ENCODE data around the gene LNX1.
"Not testable (repeated sequence)": the region's sequence is repeated elsewhere in the genome, so short reads cannot be mapped to it uniquely, and the experiment has no call there.

The LNX1 gene

GRCh38 chr4:53485658-53486040 is 105.6 kb downstream of the LNX1 start:
- Histone ChIP-seq H3K9me3 (no peaks in the 10 kb centered on the region), H3K4me3 (no peak overlapping the region), H3K36me3 (replicated peaks) (no peaks in the 10 kb centered on the region), H3K4me1 (no peaks in the 10 kb centered on the region; the same call in 1 of the 2 replicates), H3K27me3 (ENCODE audit: low read depth) (0 out of 2 replicates have a peak, but pooled peaks cover 2% of the 10 kb centered on the region)
- in situ Hi-C loops (cut with MboI; ENCODE audit: low sequenced_read_pairs): loop anchor here (25.0 kb wide), 1 partner anchor 752 kb away; the partner anchor contains the start of gene PDGFRA
- DNase-seq (ENCODE audit: low spot score in 2 of 2): no peak

GRCh38 chr4:53484911-53485657 is 106.2 kb downstream of the LNX1 start:
- DNase-seq (ENCODE audit: low spot score in 2 of 2): no peak
- H3K4me3 ChIP-seq: no peak overlapping the region
- no peaks in the 10 kb centered on the region for H3K9me3 ChIP-seq
- H3K4me1 ChIP-seq: no peaks in the 10 kb centered on the region
- in situ Hi-C loops (cut with MboI; ENCODE audit: low sequenced_read_pairs): loop anchor here (25.0 kb wide), 1 partner anchor 752 kb away; the partner anchor contains the start of gene PDGFRA
- no peaks in the 10 kb centered on the region for H3K36me3 ChIP-seq (replicated peaks)
- 0 out of 2 replicates have a peak, but pooled peaks cover 2% of the 10 kb centered on the region for H3K27me3 ChIP-seq (ENCODE audit: low read depth)

- Histone ChIP-seq H3K4me3 (no peak overlapping the region), H3K9me3 (no peaks in the 10 kb centered on the region), H3K4me1 (no peaks in the 10 kb centered on the region), H3K27me3 (ENCODE audit: low read depth) (0 out of 2 replicates have a peak, but pooled peaks cover 2% of the 10 kb centered on the region), H3K36me3 (replicated peaks) (no peaks in the 10 kb centered on the region)
- DNase-seq (ENCODE audit: low spot score in 2 of 2): no peak
- in situ Hi-C loops (cut with MboI; ENCODE audit: low sequenced_read_pairs): loop anchor here (25.0 kb wide), 1 partner anchor 754 kb away; the partner anchor contains the start of gene PDGFRA
Measured at GRCh38 chr4:53483250-53483649, 108.0 kb downstream of the LNX1 start.

GRCh38 chr4:53481586-53481985 is 109.7 kb downstream of the LNX1 start:
- H3K9me3 ChIP-seq: no peaks in the 10 kb centered on the region
- H3K4me1 ChIP-seq: no peaks in the 10 kb centered on the region
- in situ Hi-C loops (cut with MboI; ENCODE audit: low sequenced_read_pairs): loop anchor here (25.0 kb wide), 1 partner anchor 756 kb away; the partner anchor contains the start of gene PDGFRA
- no peak for DNase-seq (ENCODE audit: low spot score in 2 of 2)
- 0 out of 2 replicates have a peak, but pooled peaks cover under 1% of the 10 kb centered on the region for H3K27me3 ChIP-seq (ENCODE audit: low read depth)
- no peak overlapping the region for H3K4me3 ChIP-seq
- H3K36me3 ChIP-seq (replicated peaks): no peaks in the 10 kb centered on the region

GRCh38 chr4:53480909-53481308 is 110.4 kb downstream of the LNX1 start:
- in situ Hi-C loops (cut with MboI; ENCODE audit: low sequenced_read_pairs): loop anchor here (25.0 kb wide), 1 partner anchor 756 kb away; the partner anchor contains the start of gene PDGFRA

GRCh38 chr4:53479736-53480525 is 111.4 kb downstream of the LNX1 start:
- Histone ChIP-seq H3K36me3 (replicated peaks) (no peaks in the 10 kb centered on the region), H3K27me3 (ENCODE audit: low read depth) (no peaks in the 10 kb centered on the region), H3K4me1 (no peaks in the 10 kb centered on the region), H3K4me3 (no peak overlapping the region), H3K9me3 (no peaks in the 10 kb centered on the region)
- no peak for DNase-seq (ENCODE audit: low spot score in 2 of 2)
- in situ Hi-C loops (cut with MboI; ENCODE audit: low sequenced_read_pairs): loop anchor here (25.0 kb wide), 1 partner anchor 757 kb away; the partner anchor contains the start of gene PDGFRA

More at GRCh38 chr4:53480909-53481308, 110.4 kb downstream of the LNX1 start:
- H3K27me3 ChIP-seq (ENCODE audit: low read depth): no peaks in the 10 kb centered on the region
- H3K4me3 ChIP-seq: no peak overlapping the region
- H3K9me3 ChIP-seq: no peaks in the 10 kb centered on the region
- no peak for DNase-seq (ENCODE audit: low spot score in 2 of 2)
- no peaks in the 10 kb centered on the region for H3K36me3 ChIP-seq (replicated peaks)
- H3K4me1 ChIP-seq: no peaks in the 10 kb centered on the region

- Histone ChIP-seq H3K36me3 (replicated peaks) (no peaks in the 10 kb centered on the region), H3K27me3 (ENCODE audit: low read depth) (no peaks in the 10 kb centered on the region), H3K9me3 (no peaks in the 10 kb centered on the region), H3K4me1 (no peaks in the 10 kb centered on the region), H3K4me3 (no peak overlapping the region)
- no peak for DNase-seq (ENCODE audit: low spot score in 2 of 2)
- in situ Hi-C loops (cut with MboI; ENCODE audit: low sequenced_read_pairs): loop anchor here (25.0 kb wide), 1 partner anchor 758 kb away; the partner anchor contains the start of gene PDGFRA
Measured at GRCh38 chr4:53478671-53479456, 112.4 kb downstream of the LNX1 start.

- no peaks in the 10 kb centered on the region for H3K9me3 ChIP-seq
- no peak for DNase-seq (ENCODE audit: low spot score in 2 of 2)
- H3K4me3 ChIP-seq: no peak overlapping the region
- in situ Hi-C loops (cut with MboI; ENCODE audit: low sequenced_read_pairs): loop anchor here (25.0 kb wide), 1 partner anchor 760 kb away; the partner anchor contains the start of gene PDGFRA
- no peaks in the 10 kb centered on the region for H3K4me1 ChIP-seq
- no peaks in the 10 kb centered on the region for H3K36me3 ChIP-seq (replicated peaks)
- H3K27me3 ChIP-seq (ENCODE audit: low read depth): no peaks in the 10 kb centered on the region
Measured at GRCh38 chr4:53477636-53478035, 113.7 kb downstream of the LNX1 start.

- H3K9me3 ChIP-seq: no peaks in the 10 kb centered on the region
- DNase-seq (ENCODE audit: low spot score in 2 of 2): no peak
- H3K27me3 ChIP-seq (ENCODE audit: low read depth): no peaks in the 10 kb centered on the region
- no peaks in the 10 kb centered on the region for H3K36me3 ChIP-seq (replicated peaks)
- no peak overlapping the region for H3K4me3 ChIP-seq
- in situ Hi-C loops (cut with MboI; ENCODE audit: low sequenced_read_pairs): loop anchor here (25.0 kb wide), 1 partner anchor 760 kb away; the partner anchor contains the start of gene PDGFRA
- no peaks in the 10 kb centered on the region for H3K4me1 ChIP-seq
Measured at GRCh38 chr4:53477038-53477565, 114.2 kb downstream of the LNX1 start.

- no peak overlapping the region for H3K4me3 ChIP-seq
- no peak for DNase-seq (ENCODE audit: low spot score in 2 of 2)
- no peaks in the 10 kb centered on the region for H3K36me3 ChIP-seq (replicated peaks)
- in situ Hi-C loops (cut with MboI; ENCODE audit: low sequenced_read_pairs): loop anchor here (25.0 kb wide), 1 partner anchor 761 kb away; the partner anchor contains the start of gene PDGFRA
- H3K27me3 ChIP-seq (ENCODE audit: low read depth): no peaks in the 10 kb centered on the region
- H3K4me1 ChIP-seq: no peaks in the 10 kb centered on the region
- no peaks in the 10 kb centered on the region for H3K9me3 ChIP-seq
Measured at GRCh38 chr4:53476232-53477037, 114.9 kb downstream of the LNX1 start.

GRCh38 chr4:53466576-53466975 is 124.7 kb downstream of the LNX1 start:
- H3K9me3 ChIP-seq; H3K27me3 ChIP-seq (ENCODE audit: low read depth); DNase-seq (ENCODE audit: low spot score in 2 of 2); H3K36me3 ChIP-seq (replicated peaks); in situ Hi-C loops (cut with MboI; ENCODE audit: low sequenced_read_pairs); H3K4me1 ChIP-seq; H3K4me3 ChIP-seq: not testable (repeated sequence)

- Histone ChIP-seq H3K36me3 (replicated peaks) (peaks cover 9% of the 10 kb centered on the region; the same call in 1 of the 2 replicates), H3K9me3 (no peaks in the 10 kb centered on the region; the same call in 1 of the 2 replicates), H3K27me3 (ENCODE audit: low read depth) (no peaks in the 10 kb centered on the region), H3K4me1 (peaks cover 4% of the 10 kb centered on the region; the same call in 1 of the 2 replicates), H3K4me3 (no peak overlapping the region)
- in situ Hi-C loops (cut with MboI; ENCODE audit: low sequenced_read_pairs): no loop called here
- no peak for DNase-seq (ENCODE audit: low spot score in 2 of 2)
Measured at GRCh38 chr4:53465891-53466290, 125.4 kb downstream of the LNX1 start.

Measured in HAP-1 (cell line).